ENCODE measurements around the gene BROX. TPM values are rescaled to one million over a fixed set of nuclear protein-coding genes. Genes with fewer than 3 reads are reported as not detected.

Gene BROX
- total RNA-seq, 1 donor from 2014 or later, result 44.2 TPM

DNA sequence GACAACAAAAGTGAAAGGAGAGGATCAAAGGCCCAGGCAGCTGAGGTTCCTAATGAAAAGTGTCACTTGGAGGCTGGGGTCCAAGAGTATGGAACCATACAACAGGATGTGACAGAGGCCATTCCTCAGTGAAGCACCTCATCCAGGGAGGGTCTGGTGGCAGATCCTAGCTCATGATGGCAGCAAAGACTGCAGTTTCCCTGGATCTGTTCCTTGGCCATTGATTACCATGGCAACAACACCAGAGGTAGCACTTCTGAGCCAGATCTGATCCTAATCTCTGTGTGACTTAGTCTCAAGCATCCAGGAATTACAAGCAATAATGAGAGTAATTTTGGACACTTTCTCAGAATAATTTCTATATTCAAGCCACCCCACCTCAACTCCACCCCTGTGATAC is 37.6 kb downstream of the BROX start:
- intact Hi-C loops (cut with DNase I), result no loop called here
- H3K36me3 ChIP-seq, result no peaks in the 10 kb centered on the region
- H3K4me3 ChIP-seq, result no peak overlapping the region
- DNase-seq (no peak), ATAC-seq (no peak)
- no peaks in the 10 kb centered on the region for H3K27me3 ChIP-seq
- TF ChIP-seq, protein P1, sequence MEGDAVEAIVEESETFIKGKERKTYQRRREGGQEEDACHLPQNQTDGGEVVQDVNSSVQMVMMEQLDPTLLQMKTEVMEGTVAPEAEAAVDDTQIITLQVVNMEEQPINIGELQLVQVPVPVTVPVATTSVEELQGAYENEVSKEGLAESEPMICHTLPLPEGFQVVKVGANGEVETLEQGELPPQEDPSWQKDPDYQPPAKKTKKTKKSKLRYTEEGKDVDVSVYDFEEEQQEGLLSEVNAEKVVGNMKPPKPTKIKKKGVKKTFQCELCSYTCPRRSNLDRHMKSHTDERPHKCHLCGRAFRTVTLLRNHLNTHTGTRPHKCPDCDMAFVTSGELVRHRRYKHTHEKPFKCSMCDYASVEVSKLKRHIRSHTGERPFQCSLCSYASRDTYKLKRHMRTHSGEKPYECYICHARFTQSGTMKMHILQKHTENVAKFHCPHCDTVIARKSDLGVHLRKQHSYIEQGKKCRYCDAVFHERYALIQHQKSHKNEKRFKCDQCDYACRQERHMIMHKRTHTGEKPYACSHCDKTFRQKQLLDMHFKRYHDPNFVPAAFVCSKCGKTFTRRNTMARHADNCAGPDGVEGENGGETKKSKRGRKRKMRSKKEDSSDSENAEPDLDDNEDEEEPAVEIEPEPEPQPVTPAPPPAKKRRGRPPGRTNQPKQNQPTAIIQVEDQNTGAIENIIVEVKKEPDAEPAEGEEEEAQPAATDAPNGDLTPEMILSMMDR (IDR thresholded peaks at IDR 0.05), result no peak
- no peaks in the 10 kb centered on the region for H3K4me1 ChIP-seq
- no peak overlapping the region for H3K27ac ChIP-seq
- no peaks in the 10 kb centered on the region for H3K9me3 ChIP-seq

DNA sequence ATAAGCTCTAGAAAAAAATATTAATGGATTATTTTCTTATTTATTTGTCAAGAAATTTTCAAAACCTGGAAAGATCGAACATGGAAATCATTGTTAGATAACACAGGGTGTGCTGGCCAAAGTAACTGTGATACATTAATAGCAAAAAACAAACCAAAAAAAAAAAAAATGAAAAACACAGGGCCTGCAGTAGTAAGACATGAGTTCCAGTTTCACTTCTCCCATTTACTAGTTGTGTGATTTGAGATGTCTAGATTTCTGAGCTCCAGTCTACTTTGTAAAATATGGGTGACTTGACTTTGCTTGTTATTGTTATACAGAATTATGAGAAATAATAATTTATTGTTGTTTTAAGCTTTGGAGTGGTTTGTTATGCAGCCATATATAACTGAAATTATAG is 38.3 kb downstream of the BROX start:
- no peak overlapping the region for H3K27ac ChIP-seq
- DNase-seq (no peak), ATAC-seq (peak; percentile 22)
- no peaks in the 10 kb centered on the region for H3K4me1 ChIP-seq
- no peaks in the 10 kb centered on the region for H3K36me3 ChIP-seq
- H3K27me3 ChIP-seq, result no peaks in the 10 kb centered on the region
- H3K9me3 ChIP-seq, result no peaks in the 10 kb centered on the region
- intact Hi-C loops (cut with DNase I), result no loop called here
- TF ChIP-seq, protein P1 (IDR thresholded peaks at IDR 0.05), result no peak
- no peak overlapping the region for H3K4me3 ChIP-seq

DNA sequence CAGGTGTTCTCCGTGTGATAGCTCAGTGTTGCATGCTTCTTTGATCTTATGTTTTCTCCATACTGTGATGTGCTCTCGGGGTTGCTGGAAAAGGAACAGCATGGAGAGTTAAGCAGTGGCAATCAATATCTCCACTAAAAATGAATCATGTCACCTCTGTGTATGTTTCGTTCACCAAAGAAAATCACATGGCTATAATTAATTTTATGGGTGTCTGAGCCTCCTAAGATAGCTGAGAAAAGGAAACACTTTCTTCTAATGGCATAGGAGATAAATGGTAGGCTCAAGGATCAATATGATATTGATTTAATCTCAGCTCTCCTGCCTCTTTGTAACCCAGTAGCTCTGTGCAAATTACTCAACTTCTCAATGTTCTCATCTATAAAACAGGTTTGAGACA is 38.9 kb downstream of the BROX start:
- no peaks in the 10 kb centered on the region for H3K27me3 ChIP-seq
- DNase-seq (no peak), ATAC-seq (no peak)
- H3K4me1 ChIP-seq, result no peaks in the 10 kb centered on the region
- no peak overlapping the region for H3K27ac ChIP-seq
- TF ChIP-seq, protein P1 (IDR thresholded peaks at IDR 0.05), result no peak
- intact Hi-C loops (cut with DNase I), result no loop called here
- H3K4me3 ChIP-seq, result no peak overlapping the region
- no peaks in the 10 kb centered on the region for H3K36me3 ChIP-seq
- no peaks in the 10 kb centered on the region for H3K9me3 ChIP-seq

DNA sequence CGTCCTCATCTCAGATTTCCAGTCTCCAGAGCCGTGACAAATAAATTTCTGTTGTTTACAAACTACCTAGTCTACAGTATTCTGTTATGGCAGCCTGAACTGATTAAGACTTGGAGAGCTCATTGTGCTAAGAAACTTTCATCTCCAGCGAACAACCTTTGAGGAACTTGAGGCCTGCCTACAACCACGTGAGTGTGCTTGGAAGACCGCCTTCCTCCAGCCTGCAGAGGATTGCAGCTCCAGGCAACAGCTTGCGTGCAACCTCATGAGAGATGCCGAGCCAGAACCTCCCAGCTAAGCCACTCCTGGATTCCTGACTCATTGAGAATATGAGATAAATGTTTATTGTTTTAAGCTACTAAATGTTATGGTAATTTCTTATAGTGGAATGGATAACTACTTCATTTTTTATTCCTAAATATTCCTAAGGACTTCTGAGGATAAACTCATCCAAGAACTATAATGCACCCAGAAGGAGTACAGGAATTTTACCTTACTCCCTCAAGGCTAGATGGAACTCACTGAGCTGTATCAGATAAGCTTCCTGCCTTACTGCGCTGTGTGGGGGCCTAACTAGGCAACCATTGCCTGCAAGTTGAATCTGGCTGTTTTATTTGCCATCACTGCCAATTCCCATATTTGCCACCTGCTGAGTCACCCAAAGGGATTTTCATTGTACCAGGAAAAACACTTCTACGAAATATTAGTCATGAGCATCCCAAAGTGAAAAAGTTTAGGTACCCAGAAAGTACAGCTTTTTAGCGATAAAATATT is 42.2 kb downstream of the BROX start:
- Histone ChIP-seq H3K36me3 (no peaks in the 10 kb centered on the region), H3K27me3 (no peaks in the 10 kb centered on the region), H3K4me3 (no peak overlapping the region), H3K9me3 (no peaks in the 10 kb centered on the region), H3K27ac (no peak overlapping the region), H3K4me1 (no peaks in the 10 kb centered on the region)
- DNase-seq (peak; percentile 70), ATAC-seq (peak; percentile 91)
- intact Hi-C loops (cut with DNase I), result no loop called here
- TF ChIP-seq, protein P1 (IDR thresholded peaks at IDR 0.05), result no peak

DNA sequence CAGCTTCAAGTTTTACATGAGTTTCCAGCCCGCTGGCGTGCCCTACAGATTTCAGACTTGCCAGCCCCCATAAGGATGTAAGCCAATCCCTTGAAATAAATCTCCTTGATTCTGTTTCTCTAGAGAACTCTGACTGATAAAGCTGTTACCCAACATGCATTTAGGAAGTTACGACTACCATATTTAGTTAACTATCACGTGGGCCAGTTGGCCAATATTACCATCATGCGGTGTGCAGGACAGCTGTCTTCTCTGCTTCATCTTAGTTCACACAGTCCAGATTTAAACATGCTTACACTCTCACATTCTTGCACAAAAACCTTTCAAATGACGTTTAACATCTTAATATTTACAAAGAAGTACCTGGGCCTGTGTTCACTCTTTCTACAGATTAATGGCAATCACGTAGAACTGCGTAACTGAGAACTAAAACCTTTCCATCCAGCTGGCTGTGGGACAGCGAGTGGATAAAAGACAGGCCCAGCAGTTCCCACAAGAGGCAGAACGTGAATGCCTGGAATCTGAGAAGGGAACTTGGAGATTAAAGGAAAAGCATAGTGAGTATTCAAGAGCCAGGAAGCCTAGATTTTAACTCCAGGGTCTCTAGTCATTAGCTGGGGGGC is 45.4 kb downstream of the BROX start:
- Histone ChIP-seq H3K27me3 (no peaks in the 10 kb centered on the region), H3K4me3 (no peak overlapping the region), H3K36me3 (no peaks in the 10 kb centered on the region), H3K9me3 (no peaks in the 10 kb centered on the region), H3K27ac (peak overlapping the region; percentile 12), H3K4me1 (no peaks in the 10 kb centered on the region)
- TF ChIP-seq, protein P1 (IDR thresholded peaks at IDR 0.05), result no peak
- DNase-seq (no peak), ATAC-seq (peak; percentile 28)
- intact Hi-C loops (cut with DNase I), result no loop called here
